Measurements from ENCODE around the gene ZNF784.

DNA sequence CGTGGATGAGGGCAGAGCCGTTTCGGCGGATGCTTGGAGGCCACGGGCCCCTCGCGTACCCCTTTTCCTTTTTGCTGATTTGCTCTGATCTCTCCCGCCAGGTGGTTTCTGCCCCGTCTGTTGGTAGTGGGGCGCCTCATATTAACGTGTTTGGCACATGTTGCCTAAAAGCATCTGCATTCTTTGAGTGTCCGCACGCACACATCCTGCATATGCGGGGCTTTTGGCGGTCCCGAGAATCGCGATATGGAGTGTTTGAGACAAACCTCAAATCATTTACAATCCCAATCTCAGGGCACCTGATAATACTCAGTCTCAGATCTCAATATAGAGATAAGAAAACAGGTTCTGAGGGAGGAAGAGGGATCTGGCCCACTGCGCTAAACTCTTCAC lies 31.3 kb upstream of the ZNF784 start:
- TF ChIP-seq SUZ12 (IDR thresholded peaks at IDR 0.05) (no peak), PKNOX1 (IDR thresholded peaks at IDR 0.05) (no peak), BHLHE40 (IDR thresholded peaks at IDR 0.05; ENCODE audit: borderline replicate concordance) (no peak), ZNF384 (IDR thresholded peaks at IDR 0.05) (no peak), LEF1 (IDR thresholded peaks at IDR 0.05; ENCODE audit: borderline replicate concordance) (no peak)

Measured in HEK293T (cell line).